HepG2 (cell line): ENCODE data around the gene FANCG. TPM values are rescaled to one million over a fixed set of nuclear protein-coding genes. Genes with fewer than 3 reads are reported as not detected.

ENCODE experiments used
- ADNP ChIP-seq: sonication (generic); formaldehyde crosslinking; IDR thresholded peaks from 2 replicates; pipeline ENCODE4 v1.4.0; 2020; ENCODE audit warnings: missing genetic modification reagents
- AGO1 ChIP-seq: fragments of 200-400 bp; formaldehyde crosslinking; IDR thresholded peaks from 2 replicates; pipeline ENCODE4 v1.6.1; 2017; ENCODE audit warnings: mild to moderate bottlenecking, low read depth, low read length, moderate library complexity; ENCODE audit not compliant: poor library complexity, severe bottlenecking
- BCL3 ChIP-seq: sonication (generic); formaldehyde crosslinking; IDR thresholded peaks from 2 replicates; pipeline ENCODE4 v1.5.1; 2020; ENCODE audit warnings: mild to moderate bottlenecking, missing genetic modification reagents, moderate library complexity
- BORCS8-MEF2B ChIP-seq: sonication (generic); formaldehyde crosslinking; IDR thresholded peaks from 2 replicates; pipeline ENCODE4 v1.8.0; 2022; ENCODE audit warnings: mild to moderate bottlenecking, missing genetic modification reagents
- CBFB ChIP-seq: sonication (generic); formaldehyde crosslinking; IDR thresholded peaks from 2 replicates; pipeline ENCODE4 v1.4.0; 2020; ENCODE audit warnings: missing genetic modification reagents
- CREBL2 ChIP-seq: sonication (generic); formaldehyde crosslinking; IDR thresholded peaks from 2 replicates; pipeline ENCODE4 v1.8.1; 2023; ENCODE audit warnings: missing genetic modification reagents, mild to moderate bottlenecking, borderline replicate concordance
- ETV5 ChIP-seq: IDR thresholded peaks from 2 replicates; pipeline ENCODE4 v1.6.1; 2018; ENCODE audit warnings: missing biosample characterization, missing genetic modification reagents, inconsistent platforms, borderline replicate concordance
- KAT7 ChIP-seq: IDR thresholded peaks from 2 replicates; pipeline ENCODE4 v1.6.1; 2018; ENCODE audit warnings: borderline replicate concordance, missing compliant biosample characterization
- NCOA2 ChIP-seq: sonication (generic); formaldehyde crosslinking; IDR thresholded peaks from 2 replicates; pipeline ENCODE4 v1.8.0; 2022; ENCODE audit warnings: inconsistent platforms
- NONO ChIP-seq, 2 experiments: fragments of 450-650 bp in 1 of 2; sonication (generic) in 1 of 2; formaldehyde crosslinking in 1 of 2; IDR thresholded peaks in 1 of 2; conservative IDR thresholded peaks in 1 of 2; 2 replicates each; pipeline versions ENCODE4 v1.6.1 to v1.8.0; 2017 to 2022; ENCODE audit warnings: mild to moderate bottlenecking in 1 of 2, missing genetic modification reagents in 1 of 2, moderate library complexity in 1 of 2
- POGZ ChIP-seq: sonication (generic); formaldehyde crosslinking; IDR thresholded peaks from 2 replicates; pipeline ENCODE4 v1.4.0; 2020; ENCODE audit warnings: mild to moderate bottlenecking, missing genetic modification reagents
- SCMH1 ChIP-seq: sonication (generic); formaldehyde crosslinking; IDR thresholded peaks from 2 replicates; pipeline ENCODE4 v1.9.0; 2021; ENCODE audit warnings: missing genetic modification reagents, mild to moderate bottlenecking, borderline replicate concordance
- TMF1 ChIP-seq: sonication (generic); formaldehyde crosslinking; IDR thresholded peaks from 2 replicates; pipeline ENCODE4 v1.8.1; 2022; ENCODE audit warnings: low read depth, missing genetic modification reagents
- ZBTB38 ChIP-seq: sonication (generic); formaldehyde crosslinking; IDR thresholded peaks from 2 replicates; pipeline ENCODE4 v1.5.1; 2020; ENCODE audit warnings: mild to moderate bottlenecking, missing genetic modification reagents
- ZFP41 ChIP-seq: sonication (generic); formaldehyde crosslinking; IDR thresholded peaks from 2 replicates; pipeline ENCODE4 v1.4.0; 2020; ENCODE audit warnings: mild to moderate bottlenecking, missing genetic modification reagents, borderline replicate concordance
- ZNF749 ChIP-seq: sonication (generic); formaldehyde crosslinking; IDR thresholded peaks from 2 replicates; pipeline ENCODE4 v1.8.0; 2022; ENCODE audit warnings: mild to moderate bottlenecking, missing genetic modification reagents, moderate library complexity, borderline replicate concordance
- polyA plus RNA-seq, 8 experiments: library from polyadenylated mRNA; depleted of rRNA in 3 of 8; stranded (reverse) in 7 of 8; unstranded in 1 of 8; fragments of >200 nt; fragmentation: Illumina TruSeq in 4 of 8; extraction: Trizol in 4 of 8; gene quantifications; 2 replicates each; pipeline versions ENCODE4 v1.2.1 to v1.2.3, GENCODE V29; 2011 to 2016; ENCODE audit warnings: low read depth in 4 of 8, missing spikeins in 1 of 8, mixed read lengths in 1 of 8; ENCODE audit not compliant: insufficient read depth in 1 of 8
- total RNA-seq, 5 experiments: library from RNA; depleted of rRNA; stranded (reverse); fragments of >200 nt; fragmentation: Illumina TruSeq; extraction: Trizol; gene quantifications; 2 replicates each; pipeline ENCODE4 v1.2.3, GENCODE V29; 2016; ENCODE audit warnings: low read depth in 1 of 5
- TF ChIP-seq, protein P1 (sequence below): sonication (generic); formaldehyde crosslinking; IDR thresholded peaks from 2 replicates; pipeline ENCODE4 v1.4.0; 2020; ENCODE audit warnings: missing genetic modification reagents, borderline replicate concordance
- TF ChIP-seq, protein P2 (sequence below): sonication (generic); formaldehyde crosslinking; IDR thresholded peaks from 2 replicates; pipeline ENCODE4 v1.4.0; 2020; ENCODE audit warnings: missing genetic modification reagents

The FANCG gene
- total and polyA plus RNA-seq, 2 of the 13 experiments (the other 11 are each of a cell fraction or from before 2014, with no cell fraction given) = 14.4 to 45.1 TPM

- no peak for TF ChIP-seq NONO (IDR thresholded peaks at IDR 0.05)
- peak; percentile 95 for TF ChIP-seq NONO (CRISPR knock-in tag; conservative IDR thresholded peaks at IDR 0.05)
- TF ChIP-seq BCL3 = no peak
- peak; percentile 65; the same call in 1 of the 2 replicates for TF ChIP-seq POGZ (CRISPR knock-in tag)
- peak; percentile 66 for TF ChIP-seq NCOA2 (CRISPR knock-in tag)
- peak; percentile 82 for TF ChIP-seq ZBTB38 (CRISPR knock-in tag)
- TF ChIP-seq BORCS8-MEF2B (CRISPR knock-in tag) = peak; percentile 88; the same call in 1 of the 2 replicates
- peak; percentile 82 for TF ChIP-seq ETV5 (CRISPR knock-in tag)
- no peak for TF ChIP-seq ADNP (CRISPR knock-in tag)
- TF ChIP-seq, protein P1, sequence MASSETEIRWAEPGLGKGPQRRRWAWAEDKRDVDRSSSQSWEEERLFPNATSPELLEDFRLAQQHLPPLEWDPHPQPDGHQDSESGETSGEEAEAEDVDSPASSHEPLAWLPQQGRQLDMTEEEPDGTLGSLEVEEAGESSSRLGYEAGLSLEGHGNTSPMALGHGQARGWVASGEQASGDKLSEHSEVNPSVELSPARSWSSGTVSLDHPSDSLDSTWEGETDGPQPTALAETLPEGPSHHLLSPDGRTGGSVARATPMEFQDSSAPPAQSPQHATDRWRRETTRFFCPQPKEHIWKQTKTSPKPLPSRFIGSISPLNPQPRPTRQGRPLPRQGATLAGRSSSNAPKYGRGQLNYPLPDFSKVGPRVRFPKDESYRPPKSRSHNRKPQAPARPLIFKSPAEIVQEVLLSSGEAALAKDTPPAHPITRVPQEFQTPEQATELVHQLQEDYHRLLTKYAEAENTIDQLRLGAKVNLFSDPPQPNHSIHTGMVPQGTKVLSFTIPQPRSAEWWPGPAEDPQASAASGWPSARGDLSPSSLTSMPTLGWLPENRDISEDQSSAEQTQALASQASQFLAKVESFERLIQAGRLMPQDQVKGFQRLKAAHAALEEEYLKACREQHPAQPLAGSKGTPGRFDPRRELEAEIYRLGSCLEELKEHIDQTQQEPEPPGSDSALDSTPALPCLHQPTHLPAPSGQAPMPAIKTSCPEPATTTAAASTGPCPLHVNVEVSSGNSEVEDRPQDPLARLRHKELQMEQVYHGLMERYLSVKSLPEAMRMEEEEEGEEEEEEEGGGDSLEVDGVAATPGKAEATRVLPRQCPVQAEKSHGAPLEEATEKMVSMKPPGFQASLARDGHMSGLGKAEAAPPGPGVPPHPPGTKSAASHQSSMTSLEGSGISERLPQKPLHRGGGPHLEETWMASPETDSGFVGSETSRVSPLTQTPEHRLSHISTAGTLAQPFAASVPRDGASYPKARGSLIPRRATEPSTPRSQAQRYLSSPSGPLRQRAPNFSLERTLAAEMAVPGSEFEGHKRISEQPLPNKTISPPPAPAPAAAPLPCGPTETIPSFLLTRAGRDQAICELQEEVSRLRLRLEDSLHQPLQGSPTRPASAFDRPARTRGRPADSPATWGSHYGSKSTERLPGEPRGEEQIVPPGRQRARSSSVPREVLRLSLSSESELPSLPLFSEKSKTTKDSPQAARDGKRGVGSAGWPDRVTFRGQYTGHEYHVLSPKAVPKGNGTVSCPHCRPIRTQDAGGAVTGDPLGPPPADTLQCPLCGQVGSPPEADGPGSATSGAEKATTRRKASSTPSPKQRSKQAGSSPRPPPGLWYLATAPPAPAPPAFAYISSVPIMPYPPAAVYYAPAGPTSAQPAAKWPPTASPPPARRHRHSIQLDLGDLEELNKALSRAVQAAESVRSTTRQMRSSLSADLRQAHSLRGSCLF (CRISPR knock-in tag) = no peak
- TF ChIP-seq ZNF749 (CRISPR knock-in tag) = no peak; the same call in 1 of the 2 replicates
- TF ChIP-seq, protein P2, sequence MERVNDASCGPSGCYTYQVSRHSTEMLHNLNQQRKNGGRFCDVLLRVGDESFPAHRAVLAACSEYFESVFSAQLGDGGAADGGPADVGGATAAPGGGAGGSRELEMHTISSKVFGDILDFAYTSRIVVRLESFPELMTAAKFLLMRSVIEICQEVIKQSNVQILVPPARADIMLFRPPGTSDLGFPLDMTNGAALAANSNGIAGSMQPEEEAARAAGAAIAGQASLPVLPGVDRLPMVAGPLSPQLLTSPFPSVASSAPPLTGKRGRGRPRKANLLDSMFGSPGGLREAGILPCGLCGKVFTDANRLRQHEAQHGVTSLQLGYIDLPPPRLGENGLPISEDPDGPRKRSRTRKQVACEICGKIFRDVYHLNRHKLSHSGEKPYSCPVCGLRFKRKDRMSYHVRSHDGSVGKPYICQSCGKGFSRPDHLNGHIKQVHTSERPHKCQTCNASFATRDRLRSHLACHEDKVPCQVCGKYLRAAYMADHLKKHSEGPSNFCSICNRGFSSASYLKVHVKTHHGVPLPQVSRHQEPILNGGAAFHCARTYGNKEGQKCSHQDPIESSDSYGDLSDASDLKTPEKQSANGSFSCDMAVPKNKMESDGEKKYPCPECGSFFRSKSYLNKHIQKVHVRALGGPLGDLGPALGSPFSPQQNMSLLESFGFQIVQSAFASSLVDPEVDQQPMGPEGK = peak; percentile 58
- no peak for TF ChIP-seq CREBL2
- no peak for TF ChIP-seq SCMH1 (CRISPR knock-in tag)
- TF ChIP-seq CBFB (CRISPR knock-in tag) = peak; percentile 90; the same call in 1 of the 2 replicates
- TF ChIP-seq ZFP41 (CRISPR knock-in tag) = no peak
- TF ChIP-seq TMF1 = peak; percentile 92
- peak; percentile 96; the same call in 1 of the 2 replicates for TF ChIP-seq KAT7 (CRISPR knock-in tag)
- TF ChIP-seq AGO1 = peak; percentile 51
Measured at GRCh38 chr9:35102769-35103659, 23.3 kb upstream of the FANCG start, which contains the start of gene STOML2 (continued).
